HG03064 (cell line): Measurements from ENCODE around the gene DLGAP4.

Experiments used
- ATAC-seq: cut with Tn5 transposase; IDR thresholded peaks from one replicate; pipeline ENCODE4 v1.9.1; 2021; ENCODE audit warnings: low read depth; ENCODE audit not compliant: unreplicated experiment

Gene DLGAP4

DNA sequence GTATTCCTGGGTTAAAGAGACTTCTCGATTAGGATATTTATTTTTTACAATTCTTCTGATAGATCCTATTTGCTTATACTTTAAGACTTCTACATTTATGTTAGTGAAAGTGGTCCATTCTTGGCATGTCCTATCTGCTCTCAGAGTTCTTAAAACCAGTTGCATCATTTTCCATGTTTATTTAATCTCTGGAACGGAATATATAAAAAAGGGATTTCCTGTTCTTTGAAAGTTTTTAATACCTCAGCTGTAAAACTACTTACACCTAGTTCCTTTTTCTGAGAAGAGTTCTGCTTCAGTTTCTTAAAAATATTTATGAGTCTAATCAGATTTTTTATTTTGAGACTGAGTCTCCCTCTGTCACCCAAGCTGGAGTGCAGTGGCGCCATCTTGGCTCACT, 217.2 kb downstream of the DLGAP4 start:
- ATAC-seq = no peak

DNA sequence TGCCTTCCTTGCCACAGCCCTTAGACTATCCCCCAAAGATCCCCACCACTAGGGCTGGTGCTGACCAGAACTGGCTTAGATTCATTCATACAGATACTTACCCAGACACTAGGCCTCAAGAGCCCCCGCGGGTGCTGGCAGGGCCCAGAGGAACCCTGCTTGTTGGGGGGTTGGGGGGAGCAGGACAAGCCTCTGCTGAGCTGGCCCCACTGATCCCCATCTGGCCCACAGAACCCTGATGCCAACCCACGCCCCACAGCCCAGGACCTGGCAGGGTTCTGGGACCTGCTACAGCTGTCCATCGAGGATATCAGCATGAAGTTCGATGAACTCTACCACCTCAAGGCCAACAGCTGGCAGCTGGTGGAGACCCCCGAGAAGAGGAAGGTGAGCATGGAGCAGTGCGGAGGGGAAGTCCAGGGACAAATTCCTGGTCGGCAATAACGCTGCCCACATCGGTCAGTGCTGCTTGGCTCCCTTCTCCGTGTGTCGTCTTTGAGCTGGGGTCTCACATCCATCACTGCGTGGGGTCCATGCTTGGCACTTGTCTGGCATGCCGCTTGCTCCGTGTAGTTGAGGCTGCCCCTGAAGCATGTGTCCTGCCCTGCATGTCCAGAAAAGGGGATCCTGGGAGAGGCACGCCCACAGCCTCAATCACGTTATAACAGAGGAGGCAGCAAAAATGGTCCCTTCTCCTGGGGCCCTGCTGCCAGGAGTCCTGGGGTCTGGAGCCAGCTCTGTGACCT, 219.7 kb downstream of the DLGAP4 start:
- ATAC-seq = no peak

DNA sequence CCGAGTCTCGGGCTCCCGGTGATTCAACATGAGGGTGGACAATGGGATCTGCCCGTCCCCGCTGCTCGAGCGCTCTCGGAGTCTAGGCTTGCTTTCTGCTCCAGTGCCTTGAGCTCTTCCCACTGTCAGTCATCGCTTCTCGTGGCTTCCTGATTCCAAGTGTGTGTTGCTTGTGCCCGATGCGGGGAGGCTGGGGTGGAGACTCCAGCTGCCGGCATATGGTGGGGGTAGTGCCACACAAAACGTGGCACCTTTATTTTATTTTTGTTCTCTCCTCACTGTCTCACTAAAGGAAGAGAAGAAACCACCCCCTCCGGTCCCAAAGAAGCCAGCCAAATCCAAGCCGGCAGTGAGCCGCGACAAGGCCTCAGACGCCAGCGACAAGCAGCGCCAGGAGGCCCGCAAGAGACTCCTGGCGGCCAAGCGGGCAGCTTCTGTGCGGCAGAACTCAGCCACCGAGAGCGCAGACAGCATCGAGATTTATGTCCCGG, 220.4 kb downstream of the DLGAP4 start:
- ATAC-seq = no peak

DNA sequence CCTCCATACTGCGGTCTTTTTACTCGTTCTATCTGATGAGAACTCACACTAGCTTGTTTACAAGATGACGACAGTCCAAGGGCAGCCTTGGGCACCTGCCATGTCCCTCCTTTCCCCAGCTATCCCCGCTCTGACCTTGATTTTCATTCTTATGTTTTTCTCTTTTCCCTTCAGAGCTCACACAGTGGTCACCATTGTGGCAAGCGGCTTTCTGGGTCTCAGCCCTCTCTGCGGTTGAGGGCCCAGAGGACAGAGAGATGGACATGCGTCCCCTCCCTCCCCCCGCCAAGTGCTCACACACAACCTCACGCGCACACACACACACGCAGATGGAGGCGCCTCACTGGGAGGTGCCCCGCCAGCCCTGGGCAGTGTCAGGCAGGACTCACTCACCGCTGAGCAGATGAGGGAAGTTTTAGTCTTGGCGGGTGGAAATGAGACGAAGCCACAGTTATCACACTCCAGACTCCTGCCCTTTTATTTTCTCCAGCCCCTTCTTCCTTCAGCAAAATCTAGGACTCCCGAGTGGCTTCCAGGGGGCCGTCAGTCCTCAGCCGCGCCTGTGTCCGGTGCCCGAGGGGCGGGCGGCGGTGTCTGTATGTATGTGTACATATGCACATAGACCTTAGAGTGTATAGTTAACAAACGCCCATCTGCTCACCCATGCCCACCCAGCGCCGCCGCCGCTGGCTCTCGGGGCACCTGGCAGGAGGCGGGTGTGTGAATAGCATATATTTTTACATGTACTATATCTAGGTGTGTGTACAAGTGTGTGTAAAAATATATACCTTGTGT, 221.4 kb downstream of the DLGAP4 start:
- ATAC-seq = no peak

DNA sequence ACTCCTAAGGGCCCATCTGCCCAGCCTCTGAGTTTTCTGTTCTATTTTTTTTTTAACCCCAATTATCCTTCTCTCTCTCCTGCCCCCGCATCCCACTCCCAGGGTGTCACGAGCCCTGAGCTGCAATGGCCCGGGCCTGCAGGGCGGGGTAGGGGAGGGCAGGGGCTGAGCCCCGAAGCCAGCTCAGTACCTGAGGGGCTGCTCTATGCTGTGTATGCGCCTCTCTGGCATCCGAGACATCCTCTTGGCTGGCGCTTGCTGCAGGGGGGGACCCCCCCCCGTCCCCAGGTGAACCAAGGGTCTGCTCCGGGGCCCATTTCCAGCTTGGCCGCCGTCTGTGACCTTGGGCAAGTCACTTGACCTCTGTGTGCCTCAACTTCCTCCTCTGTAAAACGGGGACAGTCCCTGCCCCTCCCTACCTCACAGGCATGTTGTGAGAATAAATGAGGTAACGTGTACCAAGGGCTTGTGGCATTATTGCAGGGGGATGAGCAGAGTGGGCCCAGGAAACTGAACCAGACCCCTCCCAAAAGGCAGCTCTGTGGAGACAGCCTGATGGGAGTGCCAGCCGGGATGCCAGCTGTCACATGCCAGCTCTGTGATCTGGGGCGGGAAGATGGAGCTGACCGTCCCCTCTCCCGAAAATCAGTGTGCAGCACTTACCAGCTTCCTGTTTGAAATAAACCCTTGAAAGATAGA, 222.2 kb downstream of the DLGAP4 start:
- ATAC-seq = no peak

DNA sequence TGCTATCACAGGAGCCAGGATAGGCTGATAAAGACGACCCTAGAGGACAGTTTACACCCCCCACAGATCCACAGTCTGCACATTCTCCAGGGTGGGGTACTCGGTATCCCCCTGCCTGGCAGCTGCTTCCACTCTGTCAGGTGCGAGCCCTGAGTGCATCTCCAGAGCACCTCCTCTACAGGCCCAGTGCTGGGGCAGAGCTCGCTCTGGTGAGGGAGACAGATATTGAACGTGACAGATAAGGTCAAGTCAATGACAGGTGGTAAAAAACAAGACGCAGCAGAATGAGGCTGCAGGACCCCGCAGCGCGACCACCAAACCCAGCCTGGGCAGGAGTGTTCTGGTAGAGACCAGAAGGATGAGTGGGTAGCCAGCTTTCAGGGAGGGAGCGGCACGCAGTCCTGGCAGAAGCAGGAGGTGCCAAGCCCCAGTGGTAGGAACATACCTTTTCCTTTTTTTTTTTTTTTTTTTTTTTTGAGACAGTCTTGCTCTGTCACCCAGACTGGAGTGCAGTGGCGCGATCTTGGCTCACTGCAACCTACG, 222.8 kb downstream of the DLGAP4 start:
- no peak for ATAC-seq

DNA sequence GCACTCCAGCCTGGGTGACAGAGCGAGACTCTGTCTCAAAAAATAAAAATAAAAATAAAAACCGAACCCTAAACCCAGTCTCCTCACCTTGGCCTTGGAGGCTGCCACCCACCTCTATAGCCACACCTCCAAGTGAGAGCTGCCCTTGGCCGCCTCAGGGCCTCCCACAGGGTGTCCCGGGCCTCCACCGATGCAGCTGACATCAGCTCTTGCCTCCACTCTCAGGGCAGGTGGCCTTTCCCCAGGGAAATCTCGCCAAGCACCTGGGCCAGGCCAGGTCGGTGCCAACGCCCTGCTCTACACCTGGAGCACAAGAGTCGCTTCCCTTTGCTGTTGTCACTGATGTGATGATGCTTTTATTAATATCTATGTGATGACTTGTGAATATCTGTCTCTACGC, 226.2 kb downstream of the DLGAP4 start:
- no peak for ATAC-seq

DNA sequence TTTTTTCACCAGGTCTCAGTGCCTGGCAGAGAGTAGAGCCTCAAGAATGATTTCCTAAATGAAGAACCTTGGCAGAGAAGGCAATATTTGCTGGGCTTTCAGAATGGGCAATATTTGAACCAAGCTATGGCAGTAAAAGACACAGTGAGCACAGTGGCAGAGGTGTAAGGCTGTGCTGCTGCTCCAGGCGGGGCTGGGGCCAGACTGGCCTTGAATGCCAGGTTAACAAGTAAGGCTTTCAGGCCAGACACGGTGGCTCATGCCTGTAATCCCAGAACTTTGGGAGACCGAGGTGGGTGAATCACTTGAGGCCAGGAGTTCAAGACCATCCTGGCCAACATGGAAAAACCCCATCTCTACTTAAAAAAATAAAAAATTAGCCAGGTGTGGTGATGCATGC, 226.7 kb downstream of the DLGAP4 start:
- ATAC-seq = no peak

DNA sequence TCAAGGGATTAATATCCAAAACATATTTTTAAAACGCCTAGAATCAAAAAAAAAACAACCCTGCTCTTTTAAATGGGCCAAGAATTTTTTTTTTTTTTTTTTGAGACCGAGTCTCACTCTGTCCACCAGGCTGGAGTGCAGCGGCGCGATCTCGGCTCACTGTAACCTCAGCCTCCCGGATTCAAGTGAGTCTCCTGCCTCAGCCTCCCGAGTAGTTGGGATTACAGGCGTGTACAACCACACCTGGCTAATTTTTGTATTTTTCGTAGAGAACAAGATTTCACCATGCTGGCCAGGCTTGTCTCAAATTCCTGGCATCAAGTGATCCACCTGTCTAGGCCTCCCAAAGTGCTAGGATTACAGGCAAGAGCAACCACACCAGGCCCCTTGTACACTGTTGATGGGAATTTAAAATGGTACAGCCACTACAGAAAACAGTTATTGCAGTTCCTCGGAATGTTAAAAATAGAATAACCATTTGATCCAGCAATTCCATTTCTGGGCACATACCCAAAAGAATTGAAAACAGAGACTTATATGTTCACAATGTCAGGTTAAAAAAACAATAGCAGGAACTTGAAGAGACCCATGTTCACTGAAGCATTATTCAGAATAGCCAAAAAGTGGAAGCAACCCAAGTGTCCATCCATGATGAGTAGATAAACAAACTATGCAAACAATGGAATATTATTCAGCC, 232.0 kb downstream of the DLGAP4 start:
- no peak for ATAC-seq

DNA sequence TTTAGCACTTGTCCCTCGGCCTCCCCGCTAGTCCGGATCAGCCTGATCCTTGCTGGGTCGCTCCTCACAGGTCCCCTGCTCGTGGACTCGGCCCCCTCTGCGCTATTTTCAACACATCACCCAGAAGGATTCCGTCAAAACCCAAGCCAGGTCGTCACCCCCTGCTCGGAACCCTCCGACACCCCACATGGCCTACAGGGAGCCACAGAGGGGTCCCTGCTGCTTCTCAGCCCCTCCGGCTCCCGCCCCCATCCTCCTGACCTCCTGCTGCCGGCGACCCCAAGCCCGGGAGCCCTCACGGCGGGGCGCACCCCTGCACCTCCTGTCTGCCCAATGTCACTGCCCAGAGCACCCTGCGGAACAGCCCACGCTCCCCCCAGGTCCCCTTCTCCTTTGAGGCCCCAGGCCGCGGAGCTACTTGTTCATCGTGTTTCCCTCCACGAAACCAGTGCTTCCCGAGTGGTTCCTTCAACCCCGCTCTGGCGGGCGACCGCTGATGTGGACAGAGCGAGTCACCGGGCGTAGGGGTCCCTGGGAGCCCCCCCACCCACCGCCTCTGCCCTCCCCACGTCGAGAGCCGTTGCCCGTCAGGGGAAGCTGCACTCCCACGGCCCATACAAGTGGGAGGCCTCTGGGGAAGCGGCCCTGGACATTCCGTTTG, 234.5 kb downstream of the DLGAP4 start:
- ATAC-seq = no peak

DNA sequence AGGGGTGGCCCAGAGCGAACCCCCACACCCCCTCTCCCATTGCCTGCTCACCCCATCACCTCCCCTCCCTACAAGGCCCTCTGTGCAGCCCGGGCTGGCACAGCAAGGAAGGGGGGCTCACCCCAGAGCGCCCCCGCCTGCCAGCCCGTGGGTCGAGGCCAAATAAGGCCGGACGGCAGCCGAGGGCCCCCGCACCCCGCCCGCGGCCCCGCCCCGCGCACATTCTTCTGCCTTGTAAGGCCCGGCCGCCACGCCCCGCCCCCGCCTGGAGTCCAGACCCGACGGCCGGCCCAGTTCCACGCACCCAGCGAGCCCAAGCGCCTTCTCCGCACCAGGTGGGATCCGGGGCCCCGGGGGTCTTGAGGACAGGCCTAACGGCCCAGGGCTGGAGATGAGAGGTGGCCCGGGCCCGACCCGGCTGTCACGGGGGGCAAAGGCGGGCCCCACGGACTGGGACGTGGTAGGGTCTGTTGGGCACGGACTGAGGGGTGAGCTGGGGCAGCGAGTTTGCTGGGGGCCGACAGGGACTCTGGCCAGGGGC, 235.2 kb downstream of the DLGAP4 start, which contains the start of gene MYL9:
TSS of gene MYL9 (plus strand) at position 293 of the 541 bp plus-strand sequence. CDS start 3,366 bp downstream, outside the sequence.
- no peak for ATAC-seq

DNA sequence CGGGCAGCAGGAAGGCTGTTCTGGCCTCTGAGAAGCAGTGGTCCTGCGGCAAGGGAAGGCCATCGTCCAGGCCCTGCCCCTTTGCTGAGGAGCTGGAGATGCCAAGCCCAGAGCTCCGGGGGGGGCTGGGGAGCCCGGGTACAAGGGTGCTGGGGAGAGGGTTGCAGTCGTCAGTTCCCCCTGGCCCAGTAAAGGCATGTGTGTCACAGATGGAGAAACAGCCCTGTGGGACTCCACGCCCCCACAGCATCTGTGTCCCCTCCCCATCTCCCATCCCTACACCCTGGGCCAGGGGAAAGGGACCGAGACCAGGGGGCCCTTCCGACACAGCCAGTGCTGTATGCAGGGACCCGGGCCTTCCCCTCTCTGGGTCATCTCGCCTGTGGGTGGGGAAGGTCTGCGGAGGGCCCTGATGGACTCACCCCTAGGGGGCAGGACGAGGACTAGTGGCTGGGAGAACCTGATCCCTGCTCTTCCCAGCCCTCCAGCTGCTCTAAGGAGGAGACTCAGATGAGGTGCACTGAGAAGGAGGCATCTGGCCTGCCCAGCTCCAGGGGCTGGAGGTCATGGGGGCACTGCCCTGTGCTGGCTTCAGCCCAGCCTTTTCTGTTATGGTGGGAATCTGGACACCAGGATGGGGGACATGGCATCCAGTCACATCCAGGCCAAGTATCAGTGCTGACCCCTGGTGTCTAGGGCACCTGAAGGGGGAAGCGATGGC, 235.8 kb downstream of the DLGAP4 start:
- ATAC-seq = no peak

DNA sequence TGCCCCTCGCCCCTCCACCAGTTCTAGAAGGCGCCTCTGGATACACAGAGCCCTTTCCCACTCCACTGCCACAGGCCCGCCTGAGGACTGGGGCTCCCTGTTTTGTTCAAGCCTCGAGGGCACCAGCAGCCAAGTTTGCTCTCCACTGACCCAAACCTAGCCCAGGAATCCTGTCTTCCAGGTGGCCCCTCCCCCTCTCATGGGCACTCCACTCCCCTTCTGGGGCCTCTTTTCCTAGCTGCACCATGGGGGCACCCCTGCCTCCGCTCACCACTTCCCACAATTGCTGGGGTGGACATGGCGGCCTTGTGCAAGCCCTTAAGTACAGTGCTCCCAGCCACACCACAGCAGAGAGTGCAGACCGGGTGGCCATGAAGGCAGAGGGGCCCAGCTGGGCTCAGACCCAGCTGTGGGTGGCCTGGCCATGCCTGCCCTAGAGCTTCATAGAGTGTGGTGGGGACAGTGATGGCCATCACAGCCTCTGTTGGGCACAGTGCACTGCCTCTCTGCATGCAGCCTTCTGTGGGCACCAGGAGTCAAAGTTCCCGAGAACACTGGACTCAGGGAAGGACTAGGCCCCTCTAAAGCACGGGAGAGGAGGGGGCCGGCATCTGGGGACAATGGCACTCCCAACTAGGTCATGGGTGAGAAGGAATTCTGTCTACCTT, 236.5 kb downstream of the DLGAP4 start:
- no peak for ATAC-seq

DNA sequence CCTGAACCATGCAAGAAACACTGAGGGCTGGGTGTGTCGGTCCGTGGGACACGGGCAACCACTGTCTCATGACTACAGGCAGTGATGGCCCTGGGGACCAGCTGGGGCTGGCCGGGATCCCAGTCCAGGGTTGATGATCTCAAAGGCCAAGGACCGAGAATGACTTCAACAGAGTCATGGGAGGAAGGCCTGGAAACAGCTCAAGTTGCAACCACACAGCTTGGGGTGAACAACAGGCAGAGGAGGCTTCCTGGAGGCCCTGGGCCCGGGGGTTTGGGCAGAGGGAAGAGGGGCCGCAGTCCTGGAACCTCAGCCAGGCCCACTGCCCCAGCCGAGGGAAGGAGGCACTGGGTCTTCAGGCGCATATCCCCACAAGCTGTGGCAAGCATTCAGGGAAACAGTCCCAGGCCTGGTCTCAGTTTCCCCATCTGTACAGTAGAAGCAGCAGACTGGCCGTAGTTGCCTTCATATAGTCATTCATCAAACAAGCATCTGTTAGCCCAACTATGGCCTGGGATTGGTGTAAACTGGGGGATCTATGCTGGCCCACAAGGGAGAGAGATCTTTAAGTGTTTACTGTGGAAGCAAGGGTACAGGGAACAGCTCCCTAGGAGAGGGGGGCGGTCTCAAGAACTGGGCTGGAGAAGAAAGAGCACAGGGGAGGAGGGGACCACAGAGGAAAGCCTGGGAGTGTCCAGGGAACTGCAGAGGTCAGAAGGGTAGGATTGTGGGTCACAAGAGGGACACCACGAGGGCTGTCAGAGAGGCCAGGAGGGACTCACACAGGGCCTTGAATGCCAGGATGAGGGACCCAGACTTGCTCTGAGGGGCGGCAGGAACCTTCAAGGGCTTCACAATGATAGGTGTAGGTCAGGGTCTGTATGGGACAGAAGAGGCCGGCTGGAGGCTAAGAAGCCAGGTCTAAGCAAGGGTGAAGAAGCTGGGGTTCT, 237.3 kb downstream of the DLGAP4 start:
- no peak for ATAC-seq

DNA sequence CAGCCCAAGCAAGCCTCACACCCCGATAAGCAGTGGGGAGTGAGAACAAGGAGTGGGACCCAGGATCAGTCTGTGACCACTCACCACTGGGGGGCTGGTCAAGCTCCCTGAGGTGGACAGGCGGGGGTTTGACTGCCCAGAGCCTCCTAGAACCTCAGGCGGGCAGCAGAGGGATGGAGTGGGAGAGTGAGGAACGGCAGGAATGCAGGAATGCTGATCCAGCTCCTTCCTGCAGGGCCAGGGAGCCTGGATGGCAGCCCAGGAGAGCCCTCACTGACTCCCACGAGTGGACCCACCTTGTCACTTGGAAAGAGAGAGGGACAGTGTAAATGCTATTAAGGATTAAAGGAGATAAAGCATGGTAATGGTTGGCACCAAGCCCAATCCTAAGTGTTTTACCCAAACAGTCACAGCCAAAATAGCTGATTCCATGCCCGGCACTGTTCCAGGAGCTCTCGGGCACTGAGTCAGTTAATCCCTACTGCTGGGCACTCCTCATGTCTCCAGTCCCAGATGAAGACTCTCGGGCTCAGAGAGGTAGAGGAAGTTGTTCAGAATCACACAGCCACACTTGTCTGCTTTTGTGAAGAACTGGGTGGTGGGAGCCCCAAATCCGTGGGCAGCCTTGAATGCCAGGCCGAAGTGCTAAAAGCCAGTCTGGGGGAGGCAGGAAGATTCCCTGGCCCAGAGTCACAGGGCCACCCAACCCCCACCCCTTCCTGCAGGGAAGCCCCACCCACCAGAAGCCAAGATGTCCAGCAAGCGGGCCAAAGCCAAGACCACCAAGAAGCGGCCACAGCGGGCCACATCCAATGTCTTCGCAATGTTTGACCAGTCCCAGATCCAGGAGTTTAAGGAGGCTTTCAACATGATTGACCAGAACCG, 238.2 kb downstream of the DLGAP4 start:
- ATAC-seq = no peak

DNA sequence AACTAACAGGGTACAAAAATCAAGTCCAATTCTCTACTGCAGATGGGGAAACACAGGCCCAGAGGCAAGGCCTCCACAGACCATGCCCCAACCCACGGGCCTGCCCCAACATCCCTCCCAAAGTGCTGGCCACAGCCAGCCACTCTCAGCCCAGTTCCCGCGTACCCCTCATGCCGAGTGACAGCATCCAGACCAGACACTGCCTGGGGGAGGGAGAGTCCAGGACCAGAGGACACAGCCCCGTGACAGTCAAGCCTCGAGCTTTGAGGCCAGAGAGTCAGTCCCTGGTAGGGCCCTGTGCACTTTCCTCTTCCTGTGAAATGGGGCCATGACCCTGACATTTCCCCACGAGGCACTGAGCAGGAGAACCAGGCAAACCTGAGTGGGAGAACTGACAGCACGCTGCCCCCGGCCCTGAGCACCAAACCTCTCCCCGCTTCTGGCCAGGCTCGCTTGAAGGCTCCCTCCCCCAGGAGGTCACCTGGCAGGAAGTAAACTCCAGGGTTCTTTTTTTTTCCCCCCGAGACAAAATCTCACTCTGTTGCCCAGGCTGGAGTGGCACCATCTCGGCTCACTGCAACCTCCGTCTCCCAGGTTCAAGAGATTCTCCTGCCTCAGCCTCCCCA, 240.1 kb downstream of the DLGAP4 start:
- ATAC-seq = no peak
